ENCODE results near the gene STAM.
A peak's percentile ranks its signal among the peaks of the same experiment; 100 is the strongest.

DNA sequence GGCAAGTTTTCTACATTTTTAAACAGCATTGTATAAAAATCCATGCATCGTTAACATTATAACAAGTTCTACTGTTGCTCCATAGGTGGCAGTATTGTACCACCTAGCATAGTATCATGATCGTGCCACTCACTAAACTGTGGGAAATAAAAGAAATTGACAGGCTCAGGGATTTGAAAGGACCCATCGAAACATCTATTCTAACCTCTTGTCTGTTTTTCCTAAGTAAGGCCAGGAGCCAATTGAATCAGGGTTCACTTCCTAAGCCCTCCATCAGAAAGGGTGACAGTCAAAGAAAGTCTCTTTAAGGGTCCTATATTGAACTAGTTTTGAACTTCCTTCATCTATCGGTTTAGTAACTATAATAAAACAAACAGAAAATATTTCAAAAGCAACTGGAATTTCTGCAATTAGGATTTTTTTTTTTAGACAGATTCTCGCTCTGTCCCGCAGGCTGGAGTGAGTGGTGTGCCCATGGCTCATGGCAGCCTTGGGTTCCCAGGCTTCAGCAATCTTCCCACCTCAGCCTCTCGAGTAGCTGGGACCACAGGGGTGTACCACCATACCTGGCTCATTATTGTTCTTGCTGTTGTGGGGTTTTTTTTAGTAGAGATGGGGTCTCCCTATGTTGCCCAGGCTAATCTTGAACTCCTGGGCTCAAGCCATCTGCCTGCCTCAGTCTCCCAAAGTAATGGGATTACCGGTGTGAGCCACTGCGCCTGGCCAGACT lies 36.2 kb upstream of the STAM start:
- TF ChIP-seq, protein P1, sequence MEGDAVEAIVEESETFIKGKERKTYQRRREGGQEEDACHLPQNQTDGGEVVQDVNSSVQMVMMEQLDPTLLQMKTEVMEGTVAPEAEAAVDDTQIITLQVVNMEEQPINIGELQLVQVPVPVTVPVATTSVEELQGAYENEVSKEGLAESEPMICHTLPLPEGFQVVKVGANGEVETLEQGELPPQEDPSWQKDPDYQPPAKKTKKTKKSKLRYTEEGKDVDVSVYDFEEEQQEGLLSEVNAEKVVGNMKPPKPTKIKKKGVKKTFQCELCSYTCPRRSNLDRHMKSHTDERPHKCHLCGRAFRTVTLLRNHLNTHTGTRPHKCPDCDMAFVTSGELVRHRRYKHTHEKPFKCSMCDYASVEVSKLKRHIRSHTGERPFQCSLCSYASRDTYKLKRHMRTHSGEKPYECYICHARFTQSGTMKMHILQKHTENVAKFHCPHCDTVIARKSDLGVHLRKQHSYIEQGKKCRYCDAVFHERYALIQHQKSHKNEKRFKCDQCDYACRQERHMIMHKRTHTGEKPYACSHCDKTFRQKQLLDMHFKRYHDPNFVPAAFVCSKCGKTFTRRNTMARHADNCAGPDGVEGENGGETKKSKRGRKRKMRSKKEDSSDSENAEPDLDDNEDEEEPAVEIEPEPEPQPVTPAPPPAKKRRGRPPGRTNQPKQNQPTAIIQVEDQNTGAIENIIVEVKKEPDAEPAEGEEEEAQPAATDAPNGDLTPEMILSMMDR (IDR thresholded peaks at IDR 0.05): peak; percentile 74 to 95 (median 91)
- no peak for TF ChIP-seq POLR2A (IDR thresholded peaks at IDR 0.05)
